Heart right ventricle (tissue), 16 donors: ENCODE results near the gene ATP6V0A1. TPM values are rescaled to one million over a fixed set of nuclear protein-coding genes. Genes with fewer than 3 reads are reported as not detected.

Experiments
- ATAC-seq, 8 donors: fragments of 200-7000 bp; cut with Tn5 transposase; one replicate each; pipeline ENCODE4 v1.9.1; 2020; ENCODE audit warnings: mild to moderate bottlenecking in 8 of 8, moderate library complexity in 8 of 8, moderate number of reproducible peaks in 1 of 8
- DNase-seq, 2 donors: peaks; one replicate each; pipeline ENCODE4 v3.0.0-alpha.2; 2020
- H3K27ac ChIP-seq, 10 donors: fragments of 200-600 bp; sonication (generic) in 2 of 10; one replicate each; pipeline versions ENCODE4 v1.5.0 to v1.8.0; 2020 to 2022; ENCODE audit warnings: mild to moderate bottlenecking in 3 of 10
- H3K27me3 ChIP-seq, 7 donors: fragments of 200-600 bp; one replicate each; pipeline ENCODE4 v1.8.0; 2021 to 2022; ENCODE audit warnings: mild to moderate bottlenecking in 2 of 7
- H3K36me3 ChIP-seq, 9 donors: fragments of 200-600 bp; sonication (generic) in 1 of 9; one replicate each; pipeline versions ENCODE4 v1.5.0 to v1.8.0; 2020 to 2022; ENCODE audit warnings: mild to moderate bottlenecking in 2 of 9
- H3K4me1 ChIP-seq, 9 donors: fragments of 200-600 bp; sonication (generic) in 1 of 9; one replicate each; pipeline versions ENCODE4 v1.5.0 to v1.8.0; 2020 to 2022; ENCODE audit warnings: mild to moderate bottlenecking in 4 of 9
- H3K4me3 ChIP-seq, 10 donors: fragments of 200-600 bp; sonication (generic) in 2 of 10; one replicate each; pipeline versions ENCODE4 v1.5.0 to v1.8.0; 2020 to 2022; ENCODE audit warnings: mild to moderate bottlenecking in 7 of 10, moderate library complexity in 2 of 10
- H3K9me3 ChIP-seq, 11 donors: fragments of 200-600 bp in 10 of 11; sonication (generic) in 2 of 11; one replicate each; pipeline versions ENCODE4 v1.5.0 to v1.8.0; 2013 to 2022; ENCODE audit warnings: mild to moderate bottlenecking in 2 of 11, control low read depth in 1 of 11, moderate library complexity in 1 of 11
- CTCF ChIP-seq, 9 donors: fragments of 200-600 bp; sonication (generic) in 2 of 9; IDR thresholded peaks; one replicate each; pipeline versions ENCODE4 v1.5.0 to v1.8.0; 2021 to 2022; ENCODE audit warnings: antibody characterized with exemption in 9 of 9, mild to moderate bottlenecking in 5 of 9, moderate library complexity in 1 of 9
- WGBS, 2 donors: extraction: QIAGEN DNeasy Blood & Tissue Kit; methylation state at CpG; one replicate each; pipeline ENCODE4 v1.1.7; 2013; ENCODE audit warnings: inconsistent platforms in 1 of 2; 5-methylcytosine and 5-hydroxymethylcytosine counted together
- intact Hi-C, 10 donors: fragments of 100-400 bp; cut with DNase I; formaldehyde crosslinking; loops; one replicate each; pipeline versions ENCODE4 v1.11.1 to v1.14.2; 2022
- polyA plus RNA-seq, 2 donors: library from polyadenylated mRNA; stranded (reverse); fragments of 200-250 nt; gene quantifications; one replicate each; pipeline ENCODE4 v1.2.3, GENCODE V29; 2013
- total RNA-seq, 10 donors: library from RNA; stranded (reverse); fragmentation: NEBNext Ultra II Directional in 3 of 10; extraction: Animal tissue kit (Norgen Biotek cat#: 25700) in 3 of 10; gene quantifications; one replicate each; pipeline versions ENCODE4 v1.2.1 to v1.2.4, GENCODE V29; 2021 to 2023
- donor health status: Arrhythmogenic right ventricular cardiomyopathy.
- donor health status: ischemic (EF 13 %, LVEDD 7.1; RV severe dilation, severe dysfunction).
- donor health status: healthy with polysubstance abuse.
- donor health status: DM: no; HTN: yes; CAD: no.
- donor health status: DM: no; HTN: no; CAD: no.
- donor health status: ischemic (EF 25% LVEDD 6.9; RV normal size, moderate dysfunction).
- donor health status: ischemic (EF 25% LVEDD 5.7; RV mildly dilated, moderate dysfunction).
- donor health status: healthy.
- donor health status: DM: yes; HTN: yes; CAD: no.
- donor health status: Ischemic cardiomyopathy.
- donor health status: ischemic (EF 35%, LVEDD 5.7; RV mildly dilated, moderate dysfunction).
- donor health status: nonischemic (EF 11% LVEDD 7.7; RV severe dilation, severe dysfunction).
- donor health status: DM: yes; HTN: yes; CAD: no.
- donor health status: PGD.
- donor health status: ischemic (EF 29% LVEDD 5.4; RV normal size, mild dysfunction).
- donor health status: nonischemic (EF 23%, LVEDD 6.1; RV moderate dilation, normal function).

The ATP6V0A1 gene
- total and polyA plus RNA-seq, 12 donors: 28.1 to 48.5 (median 34.4) TPM

- ATAC-seq (no peak), DNase-seq (no peak)
- H3K9me3 ChIP-seq: no peaks in the 10 kb centered on the region
- peaks cover 0 to 7% (median 3%) of the 10 kb centered on the region in 9 donors for H3K4me1 ChIP-seq
- H3K4me3 ChIP-seq: no peak overlapping the region
- H3K27me3 ChIP-seq: no peaks in the 10 kb centered on the region
- intact Hi-C loops: no loop called here
- no peak for TF ChIP-seq CTCF (IDR thresholded peaks at IDR 0.05)
- H3K27ac ChIP-seq: no peak overlapping the region
- peaks cover 3 to 100% (median 93%) of the 10 kb centered on the region in 9 donors for H3K36me3 ChIP-seq
These were observed 27.0 kb downstream of the ATP6V0A1 start for GRCh38 chr17:42485680-42486079.

- ATAC-seq (no peak), DNase-seq (no peak)
- Histone ChIP-seq H3K4me3 (no peak overlapping the region), H3K27me3 (no peaks in the 10 kb centered on the region), H3K9me3 (no peaks in the 10 kb centered on the region), H3K36me3 (peaks cover 3 to 100% (median 90%) of the 10 kb centered on the region in 9 donors), H3K27ac (no peak overlapping the region), H3K4me1 (peaks cover 0 to 5% (median 3%) of the 10 kb centered on the region in 9 donors)
- TF ChIP-seq CTCF (IDR thresholded peaks at IDR 0.05): no peak
- 88 to 91% methylated on average over 1 of the region's 1 CpG for WGBS, 2 donors
- intact Hi-C loops: no loop called here
These were observed 29.4 kb downstream of the ATP6V0A1 start for GRCh38 chr17:42488032-42488431.

- Histone ChIP-seq H3K36me3 (peaks cover 0 to 100% (median 78%) of the 10 kb centered on the region in 9 donors), H3K9me3 (no peaks in the 10 kb centered on the region), H3K4me3 (no peak overlapping the region), H3K27ac (no peak overlapping the region), H3K4me1 (peaks cover 0 to 13% (median 0%) of the 10 kb centered on the region in 9 donors), H3K27me3 (no peaks in the 10 kb centered on the region)
- DNase-seq (no peak), ATAC-seq (no peak)
- 69 to 70% methylated on average over 3 of the region's 3 CpGs for WGBS, 2 donors
- TF ChIP-seq CTCF (IDR thresholded peaks at IDR 0.05): no peak
- intact Hi-C loops: no loop called here
These were observed 34.6 kb downstream of the ATP6V0A1 start for GRCh38 chr17:42493319-42493718.

- intact Hi-C loops: no loop called here
- DNase-seq (no peak), ATAC-seq (no peak)
- Histone ChIP-seq H3K36me3 (peaks cover 0 to 100% (median 72%) of the 10 kb centered on the region in 9 donors), H3K9me3 (no peaks in the 10 kb centered on the region), H3K4me3 (no peak overlapping the region), H3K27me3 (no peaks in the 10 kb centered on the region), H3K4me1 (peaks cover 0 to 13% (median 0%) of the 10 kb centered on the region in 9 donors), H3K27ac (no peak overlapping the region)
- no peak for TF ChIP-seq CTCF (IDR thresholded peaks at IDR 0.05)
- 58 to 86% methylated on average over 4 of the region's 4 CpGs for WGBS, 2 donors
These were observed 36.0 kb downstream of the ATP6V0A1 start for GRCh38 chr17:42494673-42495072.
